ENCODE measurements around the gene PWWP2B.

Gene PWWP2B

GRCh38 chr10:132422903-132423825 lies 26.2 kb downstream of the PWWP2B start:
- Histone ChIP-seq H3K27ac (peak overlapping the region; percentile 91), H3K27me3 (no peaks in the 10 kb centered on the region), H3K4me1 (ENCODE audit: control insufficient read depth in 1 of 2, insufficient read depth in 1 of 2, low read depth in 1 of 2, low read length in 1 of 2) (peaks cover 52 to 57% of the 10 kb centered on the region in 2 experiments), H3K36me3 (no peaks in the 10 kb centered on the region), H3K9me3 (no peaks in the 10 kb centered on the region), H3K4me3 (ENCODE audit: low read depth in 1 of 2, low read length in 1 of 2) (peak overlapping the region in 1 of 2 experiments; percentile 63)
- TF ChIP-seq CTCF (IDR thresholded peaks at IDR 0.05), result no peak

- TF ChIP-seq CTCF (IDR thresholded peaks at IDR 0.05), result no peak
Observed at GRCh38 chr10:132423966-132424861, 27.2 kb downstream of the PWWP2B start.

GRCh38 chr10:132425029-132425756 lies 28.2 kb downstream of the PWWP2B start:
- no peak for TF ChIP-seq CTCF (IDR thresholded peaks at IDR 0.05)
- no peaks in the 10 kb centered on the region for H3K9me3 ChIP-seq
- no peaks in the 10 kb centered on the region for H3K27me3 ChIP-seq
- no peak overlapping the region for H3K27ac ChIP-seq
- no peaks in the 10 kb centered on the region for H3K36me3 ChIP-seq
- peaks cover 34 to 42% of the 10 kb centered on the region in 2 experiments for H3K4me1 ChIP-seq (ENCODE audit: control insufficient read depth in 1 of 2, insufficient read depth in 1 of 2, low read depth in 1 of 2, low read length in 1 of 2)
- no peak overlapping the region for H3K4me3 ChIP-seq (ENCODE audit: low read depth in 1 of 2, low read length in 1 of 2)

More at GRCh38 chr10:132423966-132424861, 27.2 kb downstream of the PWWP2B start:
- H3K36me3 ChIP-seq, result no peaks in the 10 kb centered on the region
- peaks cover 42 to 46% of the 10 kb centered on the region in 2 experiments for H3K4me1 ChIP-seq (ENCODE audit: control insufficient read depth in 1 of 2, insufficient read depth in 1 of 2, low read depth in 1 of 2, low read length in 1 of 2)
- H3K4me3 ChIP-seq (ENCODE audit: low read depth in 1 of 2, low read length in 1 of 2), result no peak overlapping the region
- H3K27ac ChIP-seq, result no peak overlapping the region
- H3K9me3 ChIP-seq, result no peaks in the 10 kb centered on the region
- no peaks in the 10 kb centered on the region for H3K27me3 ChIP-seq

- H3K4me3 ChIP-seq (ENCODE audit: low read depth in 1 of 2, low read length in 1 of 2), result no peak overlapping the region
- H3K27me3 ChIP-seq, result no peaks in the 10 kb centered on the region
- H3K27ac ChIP-seq, result no peak overlapping the region
- H3K9me3 ChIP-seq, result no peaks in the 10 kb centered on the region
- H3K36me3 ChIP-seq, result no peaks in the 10 kb centered on the region
- no peak for TF ChIP-seq CTCF (IDR thresholded peaks at IDR 0.05)
- peaks cover 28 to 36% of the 10 kb centered on the region in 2 experiments for H3K4me1 ChIP-seq (ENCODE audit: control insufficient read depth in 1 of 2, insufficient read depth in 1 of 2, low read depth in 1 of 2, low read length in 1 of 2)
Observed at GRCh38 chr10:132425757-132426155, 28.8 kb downstream of the PWWP2B start.

Data from neutrophil (primary cell).